Left renal cortex interstitium (tissue), 4 donors: Measurements from ENCODE around the gene TMEM63A. TPM values are rescaled to one million over a fixed set of nuclear protein-coding genes. Genes with fewer than 3 reads are reported as not detected.
"Not testable (repeated sequence)": the region's sequence is repeated elsewhere in the genome, so short reads cannot be mapped to it uniquely, and the experiment has no call there.

ENCODE experiments used
- DNase-seq, 4 donors: peaks; one replicate each; pipeline ENCODE4 v3.0.0-alpha.2; 2013; ENCODE audit warnings: low read depth in 4 of 4, low spot score in 2 of 4, missing footprints in 1 of 4
- polyA plus RNA-seq, 4 donors: library from polyadenylated mRNA; unstranded; fragments of 120-200 nt; gene quantifications; one replicate each; pipeline ENCODE4 v1.2.1, GENCODE V29; 2013; ENCODE audit not compliant: insufficient read length in 4 of 4

Gene TMEM63A
- polyA plus RNA-seq, 4 donors, result 35.5 to 92.6 (median 63.6) TPM

DNA sequence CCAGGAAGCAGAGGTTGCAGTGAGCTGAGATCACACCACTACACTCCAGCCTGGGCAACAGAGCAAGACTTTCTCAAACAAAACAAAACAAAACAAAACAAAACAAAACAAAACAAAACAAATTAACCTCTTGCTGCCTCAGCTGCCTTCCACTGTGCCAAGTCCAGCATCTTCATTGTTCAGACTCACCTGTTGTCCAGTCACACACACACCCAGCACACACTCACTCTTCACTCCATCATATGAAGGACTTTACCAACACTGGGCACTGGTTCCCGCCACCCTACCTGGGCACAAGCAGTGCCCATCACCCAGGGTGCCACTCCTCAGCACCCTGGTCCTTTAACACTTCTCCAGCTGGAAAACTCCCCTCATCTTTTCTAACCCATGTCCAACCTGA, 27.3 kb upstream of the TMEM63A start:
- DNase-seq, result no peak

DNA sequence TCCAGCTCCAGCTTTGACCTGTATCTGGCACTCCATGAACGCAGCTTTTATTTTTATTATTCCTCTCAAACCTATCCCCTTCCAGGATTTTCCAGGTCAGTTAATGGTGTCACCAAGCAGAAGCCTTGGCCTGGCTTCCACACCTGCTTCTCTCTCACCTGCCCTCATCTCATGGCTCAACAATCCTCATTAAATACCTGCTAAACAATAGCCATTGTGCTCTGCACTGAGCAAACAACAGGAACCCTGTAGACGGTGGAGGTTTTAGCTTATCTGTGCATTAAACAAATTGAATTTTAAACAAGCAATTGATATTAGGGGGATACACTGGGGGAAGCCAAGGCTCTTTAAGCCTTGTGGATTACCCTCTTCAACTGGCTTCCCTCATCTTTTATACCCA, 26.6 kb upstream of the TMEM63A start:
- DNase-seq, result no peak

DNA sequence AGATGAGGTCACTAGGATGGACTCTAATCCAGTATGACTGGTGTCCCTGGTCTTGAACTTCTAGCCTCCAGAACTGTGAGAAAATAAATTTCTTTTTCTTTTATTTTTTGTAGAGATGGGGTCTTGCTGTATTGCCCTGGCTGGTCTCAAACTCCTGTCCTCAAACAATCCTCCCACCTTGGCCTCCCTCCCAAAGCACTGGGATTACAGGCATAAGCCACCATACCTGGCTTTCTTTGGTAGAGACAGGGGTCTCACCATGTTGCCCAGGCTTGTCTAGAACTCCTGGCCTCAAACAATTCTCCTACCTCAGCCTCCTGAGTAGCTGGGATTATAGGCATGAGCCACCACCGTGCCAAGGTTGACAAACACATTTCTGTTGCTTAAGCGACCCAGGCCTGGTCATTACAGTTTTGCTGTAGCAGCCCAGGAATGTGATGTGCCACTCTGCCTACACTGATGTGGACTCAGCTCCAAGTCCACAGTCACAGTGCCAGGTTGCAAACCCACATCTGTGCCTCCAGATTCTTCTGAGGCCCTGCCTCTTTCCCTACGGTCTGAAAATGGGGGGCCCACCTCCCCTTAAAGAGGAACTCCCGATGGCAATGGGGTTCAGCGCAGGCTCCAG, 25.9 kb upstream of the TMEM63A start:
- DNase-seq, result no peak

DNA sequence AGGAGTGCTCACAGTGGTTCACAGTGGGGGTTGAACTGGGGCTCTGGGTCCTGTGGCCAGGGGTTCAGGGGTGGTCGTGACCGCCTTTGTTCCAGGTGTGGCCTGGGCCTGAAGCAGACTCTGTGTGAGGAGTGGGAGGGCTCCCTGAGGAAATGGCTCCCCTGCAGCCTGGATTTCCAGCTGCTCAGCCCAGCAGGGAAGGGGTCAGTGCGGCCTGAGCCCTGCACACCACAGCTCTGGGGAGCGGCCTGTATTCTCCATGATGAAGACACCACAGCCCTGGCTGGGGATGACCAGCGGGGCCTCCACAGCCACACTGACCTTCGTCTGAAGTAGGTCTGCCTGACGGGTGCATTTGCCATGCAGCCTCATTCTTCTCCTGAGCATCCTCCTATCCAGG, 25.2 kb upstream of the TMEM63A start:
- no peak for DNase-seq

DNA sequence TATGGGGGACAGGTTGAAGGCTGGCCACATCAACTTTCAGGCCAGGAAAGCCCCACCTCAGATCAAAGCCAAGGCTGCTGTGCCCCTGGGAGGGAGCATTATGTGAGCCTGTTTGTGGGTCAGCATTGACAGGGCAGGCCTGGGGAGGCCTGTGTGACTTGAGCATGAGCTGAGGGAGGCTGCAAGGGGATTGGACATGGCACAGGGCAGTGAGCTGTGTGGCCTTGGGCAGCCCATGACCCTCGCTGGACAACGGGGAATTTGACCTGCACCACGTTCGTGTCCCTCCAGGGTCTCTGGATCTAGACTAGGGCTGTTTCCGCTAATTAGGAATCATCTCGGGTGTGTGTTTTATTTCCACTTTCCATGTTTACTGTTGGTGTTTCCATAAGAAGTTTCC, 24.3 kb upstream of the TMEM63A start:
- DNase-seq, result no peak

DNA sequence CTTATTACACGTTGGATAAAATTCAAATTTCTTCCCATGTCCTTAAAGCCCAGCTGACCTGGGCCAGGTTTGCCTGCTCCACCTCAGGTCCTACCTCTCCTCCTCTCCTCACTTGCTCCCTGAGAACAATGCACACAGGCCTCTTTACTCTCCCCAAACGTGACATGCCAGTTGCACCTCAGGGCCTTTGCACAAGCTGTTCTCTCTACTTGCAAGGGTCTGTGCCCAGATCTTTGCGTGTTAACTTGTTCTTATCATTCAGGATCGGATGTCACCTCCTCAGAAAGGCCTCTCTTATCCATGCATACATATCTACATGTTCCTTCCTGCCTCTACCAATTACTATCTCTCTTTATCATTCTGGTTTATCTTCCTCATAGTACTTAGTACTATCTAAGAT, 21.4 kb upstream of the TMEM63A start:
- no peak for DNase-seq

DNA sequence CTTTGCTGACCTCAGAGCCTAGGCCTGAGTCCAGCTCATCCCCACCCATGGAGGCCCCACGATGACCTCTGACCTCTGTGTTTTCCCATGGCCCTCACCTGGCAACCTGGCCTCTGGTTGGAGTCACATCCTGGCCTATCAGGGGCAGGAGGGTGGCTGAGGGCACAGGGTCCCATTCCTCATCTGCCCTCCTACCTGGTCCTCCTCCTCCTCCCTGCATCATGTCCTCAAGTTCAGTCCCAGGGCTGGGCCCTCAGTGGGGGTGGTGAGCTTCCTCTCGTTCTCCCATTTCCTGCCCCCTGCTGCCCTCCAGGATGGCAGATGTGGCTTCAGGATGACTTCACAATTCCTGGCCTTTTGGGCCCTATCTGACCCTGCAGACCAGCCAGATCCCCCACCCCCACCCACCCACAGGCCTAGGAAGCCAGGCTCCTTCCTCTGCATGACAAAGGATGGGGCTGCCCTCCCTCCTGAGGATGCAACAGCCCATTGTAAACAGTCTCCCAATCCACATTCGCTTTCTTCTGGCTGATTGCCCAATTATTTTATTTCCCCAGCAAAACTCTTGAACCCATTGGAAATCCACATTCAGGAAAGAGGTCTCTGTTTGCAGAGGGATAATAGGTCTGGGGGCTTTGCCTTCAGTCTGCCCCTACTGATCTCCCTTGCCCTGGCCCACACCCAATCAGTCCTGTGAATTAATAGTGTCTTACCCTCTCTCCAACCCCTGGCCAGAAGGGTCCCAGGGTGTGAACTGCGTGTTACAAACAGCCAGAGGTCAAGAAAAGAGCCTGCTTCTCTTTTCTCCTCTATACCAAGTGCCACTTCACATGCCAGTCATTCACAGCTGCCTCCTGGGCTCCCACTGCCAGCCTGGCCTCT, 17.1 kb upstream of the TMEM63A start:
- DNase-seq, result no peak

DNA sequence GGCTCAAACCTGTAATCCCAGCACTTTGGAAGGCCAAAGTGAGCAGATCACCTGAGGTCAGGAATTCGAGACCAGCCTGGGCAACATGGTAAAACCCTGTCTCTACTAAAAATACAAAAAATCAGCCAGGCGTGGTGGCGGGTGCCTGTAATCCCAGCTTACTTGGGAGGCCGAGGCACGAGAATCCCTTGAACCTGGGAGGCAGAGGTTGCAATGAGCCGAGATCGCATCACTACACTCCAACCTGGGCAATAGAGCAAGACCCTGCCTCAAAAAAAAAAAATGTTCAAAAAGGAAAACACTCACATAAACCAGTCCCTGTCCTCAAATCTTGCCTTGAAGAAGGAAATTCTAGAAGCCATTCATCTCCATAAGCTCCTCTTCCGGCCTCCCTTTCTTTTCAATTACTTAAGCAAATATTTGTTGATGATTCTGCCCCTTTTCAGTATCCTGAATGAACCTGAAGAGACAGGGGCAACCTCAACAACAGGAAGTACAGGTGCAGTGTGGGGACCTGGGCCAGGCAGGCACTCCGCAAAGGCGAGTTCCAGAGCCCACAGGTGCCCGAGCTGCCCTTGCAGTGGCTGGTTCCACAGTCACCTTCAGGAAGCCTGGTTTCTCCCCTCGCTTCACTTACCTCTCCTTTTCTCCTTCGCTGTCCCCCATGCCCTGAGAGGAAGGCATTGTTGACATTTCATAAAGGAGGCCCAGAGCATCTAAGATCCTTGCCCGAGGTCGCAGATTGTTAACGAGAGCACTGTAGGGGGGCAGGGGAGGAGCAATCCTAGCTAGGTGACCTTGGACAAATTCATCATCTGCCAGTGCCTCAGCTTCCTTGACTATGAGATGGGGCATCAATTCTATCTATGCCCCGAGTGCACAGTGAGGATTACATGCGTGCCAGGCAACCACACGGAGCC, 15.7 kb upstream of the TMEM63A start:
- no peak for DNase-seq

DNA sequence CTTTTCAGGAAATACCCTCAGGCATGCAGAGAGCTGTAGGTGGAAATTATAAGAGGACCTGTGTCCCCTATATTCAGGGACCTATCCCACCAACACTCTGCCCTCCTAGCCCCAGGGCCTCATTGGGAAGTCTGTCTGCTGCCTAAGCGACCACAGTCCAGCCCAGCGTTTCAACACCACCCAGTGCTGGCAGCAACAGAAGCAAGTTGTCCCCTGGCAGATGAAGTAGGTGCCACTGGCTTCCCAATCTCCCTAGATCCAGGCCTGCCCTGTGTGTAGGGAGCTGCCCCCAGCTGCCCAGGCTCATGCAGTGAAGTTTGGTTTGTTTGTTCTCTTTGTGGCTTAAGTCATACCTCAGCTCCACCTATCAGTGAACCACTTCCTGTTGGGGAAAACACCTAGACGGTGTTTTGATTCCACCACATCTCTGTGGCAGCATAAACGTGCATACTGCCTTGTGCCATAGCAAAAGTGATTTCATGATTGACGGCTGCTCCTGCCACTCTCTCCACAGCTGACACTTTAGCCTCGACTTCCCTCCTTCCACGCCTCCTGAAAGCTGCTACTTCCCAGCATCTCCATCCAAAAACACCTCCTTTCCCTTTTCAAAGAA, 14.9 kb upstream of the TMEM63A start:
- DNase-seq, result no peak

DNA sequence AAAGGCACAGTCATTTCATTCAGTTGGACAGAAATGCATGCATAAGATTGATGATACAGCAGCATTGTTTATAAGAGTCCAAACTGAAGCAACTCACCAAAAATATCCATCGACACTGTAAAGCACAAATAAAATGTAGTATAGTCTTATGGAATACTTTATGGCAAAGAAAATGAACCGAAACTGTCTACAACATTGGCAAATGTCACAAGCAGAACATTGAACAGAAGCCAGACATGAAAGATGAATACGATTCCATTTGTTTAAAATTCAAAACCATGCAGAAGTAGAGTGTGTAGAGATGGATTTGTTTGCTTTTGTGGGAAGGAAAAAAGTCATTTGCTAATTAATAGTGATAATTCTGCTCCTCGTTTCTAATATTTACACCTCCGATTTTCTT, 14.3 kb upstream of the TMEM63A start:
- DNase-seq, result no peak

DNA sequence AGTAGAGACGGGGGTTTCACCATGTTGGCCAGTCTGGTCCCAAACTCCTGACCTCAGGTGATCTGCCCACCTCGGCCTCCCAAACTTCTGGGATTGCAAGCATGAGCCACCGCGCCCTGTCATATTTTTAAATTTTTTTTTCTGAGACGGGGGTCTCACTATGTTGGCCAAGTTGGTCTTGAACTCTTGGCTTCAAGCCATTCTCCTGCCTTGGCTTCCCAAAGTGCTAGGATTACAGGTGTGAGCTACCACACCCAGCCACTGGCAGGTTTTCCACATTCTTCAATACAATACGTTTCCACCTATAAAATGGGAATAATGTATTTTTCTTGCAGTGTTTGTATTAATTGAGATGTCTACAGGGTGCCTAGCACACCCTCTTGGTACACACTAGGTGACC, 10.1 kb upstream of the TMEM63A start:
- no peak for DNase-seq

DNA sequence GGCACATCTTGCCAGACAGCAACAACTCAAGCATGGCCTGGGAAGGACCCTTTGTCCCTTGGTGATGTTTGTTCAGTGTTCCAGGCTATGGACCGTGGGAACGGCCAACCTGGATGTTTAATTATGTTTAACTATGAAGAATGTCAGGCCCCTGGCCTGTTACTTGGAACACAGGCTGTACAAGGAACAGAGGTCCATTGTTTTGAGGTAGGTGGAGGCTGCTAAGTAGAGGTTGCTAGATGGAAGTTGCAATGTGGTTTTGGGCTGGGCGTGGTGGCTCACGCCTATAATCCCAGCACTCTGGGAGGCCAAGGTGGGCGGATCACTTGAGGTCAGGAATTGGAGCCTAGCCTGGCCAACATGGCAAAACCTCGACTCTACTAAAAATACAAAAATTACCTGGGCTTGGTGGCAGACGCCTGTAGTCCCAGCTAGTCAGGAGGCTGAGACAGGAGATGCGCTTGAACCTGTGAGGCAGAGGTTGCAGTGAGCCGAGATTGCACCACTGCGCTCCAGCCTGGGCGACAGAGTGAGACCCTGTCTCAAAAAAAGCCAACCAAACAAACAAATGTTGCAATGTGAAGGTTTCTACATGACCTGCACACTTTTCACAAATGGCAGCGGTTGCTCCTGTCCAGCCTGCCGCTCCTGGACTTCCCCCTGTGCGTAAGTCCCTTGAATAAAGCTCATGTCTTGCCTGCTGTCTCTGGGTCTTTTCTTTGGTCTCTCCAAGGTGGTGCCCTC, 9.2 kb upstream of the TMEM63A start:
- DNase-seq, result peak in 1 of 4 donors; percentile 19

DNA sequence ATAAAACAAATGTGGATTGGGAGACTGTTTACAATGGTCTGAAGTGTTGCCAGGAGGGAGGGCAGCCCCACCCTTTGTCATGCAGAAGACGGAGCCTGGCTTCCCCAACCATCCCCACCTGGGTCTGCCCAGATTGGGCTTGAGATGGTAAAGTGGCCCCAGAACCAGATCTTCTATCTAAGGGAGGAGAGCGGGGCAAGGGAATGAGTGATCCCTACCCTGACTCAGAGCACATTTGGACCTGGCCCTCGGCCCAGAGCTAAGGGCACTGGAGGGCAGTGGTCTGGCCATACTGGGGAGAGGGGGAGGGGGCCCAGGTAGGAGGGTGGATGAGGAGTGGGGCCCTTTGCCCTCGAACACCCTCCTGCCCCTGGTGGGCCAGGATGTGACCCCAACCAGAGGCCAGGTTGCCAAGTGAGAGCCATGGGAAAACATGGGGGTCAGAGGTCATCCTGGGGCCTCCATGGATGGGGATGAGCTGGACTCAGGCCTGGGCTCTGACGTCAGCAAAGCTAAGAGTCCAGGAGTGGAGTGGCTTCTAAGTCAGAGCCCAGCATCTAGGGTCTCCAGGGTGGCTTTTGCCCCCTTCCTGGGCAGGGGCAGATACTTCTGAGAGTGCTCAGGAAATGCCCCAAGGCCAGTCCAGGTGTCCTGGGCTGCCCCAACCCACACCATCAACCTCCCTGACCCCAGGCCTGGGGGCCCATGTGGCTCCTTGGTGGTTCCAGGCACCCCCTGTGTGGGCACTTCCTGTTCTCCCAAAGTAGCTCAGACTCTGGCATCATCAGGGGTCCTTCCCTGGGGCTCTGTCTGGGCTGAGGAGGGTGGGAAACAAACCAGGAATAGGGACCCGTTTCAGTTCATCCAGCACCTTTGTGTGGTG, 8.4 kb upstream of the TMEM63A start:
- no peak for DNase-seq

DNA sequence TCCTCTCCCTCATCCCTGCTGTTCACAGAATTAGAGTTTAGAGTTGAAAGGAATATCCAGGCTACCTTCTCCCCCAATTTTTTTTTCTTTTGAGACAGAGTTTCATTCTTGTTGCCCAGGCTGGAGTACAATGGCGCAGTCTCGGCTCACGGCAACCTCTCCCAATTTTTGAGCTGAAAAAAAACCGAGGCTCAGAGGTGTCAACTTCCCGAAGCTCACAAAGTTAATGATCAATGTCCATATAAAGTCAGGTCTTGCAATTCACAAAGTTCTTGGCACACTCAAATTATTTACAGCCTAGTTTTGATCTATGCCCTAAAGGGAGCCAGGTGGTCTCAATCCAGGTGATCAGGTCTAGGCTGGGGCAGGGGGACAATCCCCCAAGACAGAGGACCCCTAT, 7.6 kb upstream of the TMEM63A start:
- DNase-seq, result no peak

DNA sequence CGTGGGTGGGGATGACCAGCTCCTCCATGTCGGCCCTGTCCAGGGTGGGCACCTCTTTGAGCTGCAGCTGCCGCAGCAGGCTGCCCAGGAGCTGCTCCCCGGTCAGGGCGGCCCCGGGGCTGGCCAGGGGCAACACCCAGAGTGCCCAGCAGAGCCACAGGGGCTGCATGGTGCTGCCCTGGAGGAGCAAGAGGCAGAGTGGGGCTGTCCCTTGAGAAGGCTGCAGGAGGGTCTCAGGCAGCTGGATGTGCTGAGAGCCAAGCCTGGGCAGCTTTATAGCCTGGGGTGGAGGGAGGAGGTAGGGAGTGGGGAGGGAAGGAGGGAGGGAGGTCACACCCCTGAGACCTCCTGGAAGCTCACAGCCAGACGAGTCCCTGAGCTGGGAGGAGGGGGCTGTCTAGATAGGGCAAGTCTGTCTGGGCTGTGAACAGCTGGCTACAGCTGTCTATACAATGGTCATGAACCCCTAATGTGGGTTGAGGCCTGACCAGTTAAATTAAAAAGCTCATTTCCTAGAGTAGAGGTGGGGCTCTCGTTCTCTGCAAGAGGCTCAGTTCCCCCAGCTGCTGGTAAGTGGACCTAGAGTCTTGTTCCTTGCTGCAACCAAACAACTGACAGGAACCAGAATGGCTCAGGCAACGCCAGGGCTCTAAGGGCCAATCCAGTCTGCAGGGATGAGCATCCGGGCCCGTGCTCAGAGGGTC, 6.9 kb upstream of the TMEM63A start, which contains the start of gene LEFTY1:
Gene LEFTY1, minus strand, starts transcription at position 249 of the 704 bp plus-strand sequence. Its CDS starts 80 bp downstream, at position 169.
- DNase-seq, result peak in 2 of 4 donors; percentile 82 to 83

DNA sequence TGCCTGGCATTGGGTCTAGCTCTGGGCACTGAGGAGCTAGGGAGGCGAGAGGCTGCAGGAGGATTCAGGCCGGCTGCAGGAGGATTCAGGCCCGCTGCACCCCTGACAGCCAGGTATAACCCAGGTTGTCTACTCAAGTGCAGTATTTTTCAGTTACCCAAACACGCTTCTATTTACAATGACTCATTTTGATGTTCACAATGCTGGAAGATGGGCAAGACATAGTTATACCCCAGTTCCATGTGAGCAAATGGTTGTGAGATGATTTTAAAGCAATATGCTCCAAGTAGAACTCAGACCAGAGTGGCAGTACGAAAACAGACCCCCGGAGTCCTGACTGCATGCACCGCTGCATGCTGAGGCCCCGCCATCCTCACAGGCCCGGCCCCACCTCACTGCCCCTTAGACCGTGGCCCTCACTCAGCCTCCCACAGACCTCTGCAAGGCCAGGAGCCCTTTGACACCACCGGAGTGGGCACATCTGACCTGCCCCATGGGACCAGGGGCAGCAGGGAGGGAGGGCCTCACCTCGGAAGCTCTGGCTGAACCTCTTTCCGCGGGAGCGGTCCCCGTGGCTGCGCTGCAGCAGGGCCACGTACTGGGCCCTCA, 6.2 kb upstream of the TMEM63A start:
- no peak for DNase-seq

DNA sequence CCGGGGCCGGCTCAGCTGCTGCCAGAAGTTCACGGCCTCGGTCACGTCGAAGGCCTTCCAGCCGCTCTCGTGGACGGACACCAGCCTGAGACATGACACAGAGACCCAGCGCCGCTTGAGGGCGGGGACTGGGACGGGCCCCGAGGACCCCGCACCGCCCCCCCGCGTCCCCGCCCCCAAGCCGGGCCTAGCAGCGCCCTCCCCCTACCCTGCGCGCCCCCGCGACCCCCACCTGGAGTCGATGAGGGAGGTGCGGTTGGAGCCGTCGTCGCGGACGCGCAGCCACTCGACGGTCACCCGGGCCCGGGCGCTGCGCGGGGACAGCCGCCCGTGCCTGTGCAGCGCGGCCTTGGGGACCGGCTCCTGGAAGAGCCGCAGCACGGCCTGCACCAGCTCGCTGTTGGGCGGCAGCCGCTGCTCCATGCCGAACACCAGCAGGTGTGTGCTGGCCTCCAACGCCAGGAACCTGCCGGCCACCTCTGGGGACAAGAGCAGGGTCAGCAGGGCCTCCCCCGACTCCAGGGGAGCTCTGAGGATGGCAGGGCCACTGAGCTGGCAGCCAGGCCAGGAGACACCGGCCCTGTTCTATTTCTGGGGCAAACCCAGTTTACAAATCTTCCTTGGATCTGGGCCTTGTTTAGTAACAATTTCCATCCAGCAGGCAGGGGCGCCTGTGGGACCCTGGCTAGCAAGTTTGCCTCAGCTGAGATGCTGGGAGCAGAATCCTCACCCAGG, 5.5 kb upstream of the TMEM63A start:
- not testable (repeated sequence) for DNase-seq
